Measurements from ENCODE around the gene UNC5A. TPM values are rescaled to one million over a fixed set of nuclear protein-coding genes. Genes with fewer than 3 reads are reported as not detected.

UNC5A gene
- total RNA-seq, 4 donors from 2014 or later: 0.19 TPM; not detected in 3

DNA sequence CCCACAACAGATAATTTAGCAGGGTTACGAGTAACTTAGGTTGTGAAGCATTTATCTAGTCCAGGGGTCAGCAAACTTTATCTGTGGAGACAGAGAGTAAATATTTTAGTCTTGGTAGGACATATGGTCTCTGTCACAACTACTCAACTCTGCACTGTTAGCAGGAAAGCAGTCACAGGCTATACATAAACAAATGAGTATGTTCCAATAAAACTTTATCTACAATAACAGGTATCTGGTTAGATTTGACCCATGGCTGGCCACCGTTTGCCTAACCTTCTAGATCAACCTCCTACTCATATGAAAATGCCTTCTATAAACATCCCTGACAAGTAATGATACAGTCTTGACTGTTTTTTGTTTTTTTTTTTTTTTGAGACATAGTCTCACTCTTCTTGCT lies 101.8 kb downstream of the UNC5A start:
- Histone ChIP-seq H3K4me3 (no peak overlapping the region), H3K9me3 (no peaks in the 10 kb centered on the region), H3K36me3 (peaks cover 0 to 73% (median 8%) of the 10 kb centered on the region in 3 donors), H3K27me3 (no peaks in the 10 kb centered on the region), H3K4me1 (no peaks in the 10 kb centered on the region), H3K27ac (no peak overlapping the region)
- 69 to 76% methylated on average over 2 of the region's 2 CpGs for WGBS, 2 donors
- DNase-seq: no peak
- intact Hi-C loops (cut with DNase I): no loop called here
- no peak for TF ChIP-seq POLR2A (IDR thresholded peaks at IDR 0.05)
- TF ChIP-seq, protein P1, sequence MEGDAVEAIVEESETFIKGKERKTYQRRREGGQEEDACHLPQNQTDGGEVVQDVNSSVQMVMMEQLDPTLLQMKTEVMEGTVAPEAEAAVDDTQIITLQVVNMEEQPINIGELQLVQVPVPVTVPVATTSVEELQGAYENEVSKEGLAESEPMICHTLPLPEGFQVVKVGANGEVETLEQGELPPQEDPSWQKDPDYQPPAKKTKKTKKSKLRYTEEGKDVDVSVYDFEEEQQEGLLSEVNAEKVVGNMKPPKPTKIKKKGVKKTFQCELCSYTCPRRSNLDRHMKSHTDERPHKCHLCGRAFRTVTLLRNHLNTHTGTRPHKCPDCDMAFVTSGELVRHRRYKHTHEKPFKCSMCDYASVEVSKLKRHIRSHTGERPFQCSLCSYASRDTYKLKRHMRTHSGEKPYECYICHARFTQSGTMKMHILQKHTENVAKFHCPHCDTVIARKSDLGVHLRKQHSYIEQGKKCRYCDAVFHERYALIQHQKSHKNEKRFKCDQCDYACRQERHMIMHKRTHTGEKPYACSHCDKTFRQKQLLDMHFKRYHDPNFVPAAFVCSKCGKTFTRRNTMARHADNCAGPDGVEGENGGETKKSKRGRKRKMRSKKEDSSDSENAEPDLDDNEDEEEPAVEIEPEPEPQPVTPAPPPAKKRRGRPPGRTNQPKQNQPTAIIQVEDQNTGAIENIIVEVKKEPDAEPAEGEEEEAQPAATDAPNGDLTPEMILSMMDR (IDR thresholded peaks at IDR 0.05): no peak

DNA sequence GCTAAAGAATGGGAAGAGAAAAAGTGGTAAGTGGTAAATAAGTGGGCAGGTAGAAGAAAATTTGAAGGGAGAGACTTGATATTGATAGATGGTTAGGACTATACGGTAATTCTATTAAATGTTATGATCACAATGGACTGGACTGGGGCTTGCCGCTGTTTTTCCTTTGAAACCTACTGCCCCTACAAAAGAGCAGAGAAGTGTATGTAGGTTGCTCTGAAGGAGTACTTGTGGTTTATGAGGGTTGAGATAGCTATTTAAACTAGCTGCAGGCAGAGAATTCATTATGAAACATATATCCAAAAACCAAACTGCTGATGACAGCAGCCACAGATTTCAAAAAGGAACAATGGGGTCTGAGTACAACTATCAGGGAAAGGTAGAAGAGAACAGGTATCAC lies 105.5 kb downstream of the UNC5A start:
- TF ChIP-seq, protein P1 (IDR thresholded peaks at IDR 0.05): no peak
- no peak for TF ChIP-seq POLR2A (IDR thresholded peaks at IDR 0.05)
- no peaks in the 10 kb centered on the region for H3K27me3 ChIP-seq
- H3K4me1 ChIP-seq: no peaks in the 10 kb centered on the region
- DNase-seq: no peak
- H3K27ac ChIP-seq: no peak overlapping the region
- WGBS, 2 donors: 55 to 72% methylated on average over 2 of the region's 2 CpGs
- no peaks in the 10 kb centered on the region for H3K9me3 ChIP-seq
- intact Hi-C loops (cut with DNase I): no loop called here
- peaks cover 0 to 64% (median 0%) of the 10 kb centered on the region in 3 donors for H3K36me3 ChIP-seq
- H3K4me3 ChIP-seq: no peak overlapping the region

DNA sequence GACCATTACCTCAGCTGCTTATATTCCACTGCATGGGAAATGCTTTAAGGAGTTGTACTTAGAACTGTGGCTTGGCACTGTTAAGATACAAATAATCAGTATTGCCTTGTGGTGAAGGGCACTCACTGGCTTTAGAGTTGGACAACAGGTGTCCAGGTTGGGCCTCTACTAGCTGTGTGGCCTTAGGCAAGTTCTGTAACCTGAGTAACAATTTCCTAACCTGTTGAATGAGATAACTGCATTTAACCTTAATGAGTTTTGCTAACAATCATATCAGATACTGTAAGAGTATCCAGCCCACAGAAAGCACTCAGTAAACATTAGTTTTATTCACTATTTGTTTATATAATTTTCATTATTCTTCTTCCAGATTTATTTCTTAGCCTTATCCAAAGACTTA lies 106.0 kb downstream of the UNC5A start:
- Histone ChIP-seq H3K4me3 (no peak overlapping the region), H3K27ac (no peak overlapping the region)
- TF ChIP-seq POLR2A (IDR thresholded peaks at IDR 0.05): no peak
- TF ChIP-seq, protein P1 (IDR thresholded peaks at IDR 0.05): no peak

DNA sequence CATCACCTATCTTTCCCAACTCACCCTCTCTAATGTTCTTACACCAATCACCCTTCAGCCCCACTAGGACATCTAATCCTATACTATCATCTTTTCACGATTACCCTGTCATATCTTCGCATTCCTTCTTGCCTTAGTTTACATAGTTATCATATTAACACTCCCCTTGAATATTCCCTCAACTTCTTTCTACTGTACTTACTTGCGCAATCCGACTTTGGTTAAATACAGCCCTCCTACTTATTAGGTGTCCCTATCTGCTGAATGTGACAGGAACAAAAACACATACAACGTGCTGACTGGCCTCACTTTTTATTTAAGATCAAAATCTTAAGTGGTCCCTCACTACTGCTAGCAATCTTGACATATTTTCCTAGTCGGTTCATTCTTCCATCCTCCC lies 108.3 kb downstream of the UNC5A start:
- no peaks in the 10 kb centered on the region for H3K4me1 ChIP-seq
- 95 to 97% methylated on average over 6 of the region's 6 CpGs for WGBS, 2 donors
- no peak for DNase-seq
- intact Hi-C loops (cut with DNase I): no loop called here
- peaks cover 0 to 52% (median 0%) of the 10 kb centered on the region in 3 donors for H3K36me3 ChIP-seq
- TF ChIP-seq, protein P1 (IDR thresholded peaks at IDR 0.05): no peak
- no peak for TF ChIP-seq POLR2A (IDR thresholded peaks at IDR 0.05)
- no peak overlapping the region for H3K27ac ChIP-seq
- H3K27me3 ChIP-seq: no peaks in the 10 kb centered on the region
- H3K9me3 ChIP-seq: no peaks in the 10 kb centered on the region
- no peak overlapping the region for H3K4me3 ChIP-seq

More for the DNA sequence above, 106.0 kb downstream of the UNC5A start:
- no peak for DNase-seq
- no peaks in the 10 kb centered on the region for H3K4me1 ChIP-seq
- peaks cover 0 to 59% (median 0%) of the 10 kb centered on the region in 3 donors for H3K36me3 ChIP-seq
- intact Hi-C loops (cut with DNase I): no loop called here
- no peaks in the 10 kb centered on the region for H3K9me3 ChIP-seq
- no peaks in the 10 kb centered on the region for H3K27me3 ChIP-seq

DNA sequence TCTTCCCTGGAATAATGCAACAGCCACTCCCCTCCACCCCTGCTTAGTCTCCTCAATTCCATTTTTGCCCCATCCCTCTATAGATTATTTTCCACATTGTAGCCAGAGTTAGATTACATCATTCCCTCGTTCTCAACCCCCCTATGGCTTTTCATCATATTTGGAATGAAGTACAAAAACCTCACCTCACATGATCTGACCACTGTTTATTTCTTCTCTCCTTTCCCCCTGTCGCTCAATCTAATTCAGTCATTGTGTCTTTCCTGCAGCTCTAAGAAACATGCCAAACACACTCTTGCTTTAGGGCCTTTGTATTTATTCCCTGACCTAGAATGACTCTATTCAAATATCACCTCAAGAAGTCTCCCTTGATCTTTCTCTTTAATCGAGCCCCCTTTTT lies 111.4 kb downstream of the UNC5A start:
- Histone ChIP-seq H3K4me3 (no peak overlapping the region), H3K27me3 (no peaks in the 10 kb centered on the region), H3K36me3 (peaks cover 0 to 32% (median 0%) of the 10 kb centered on the region in 3 donors), H3K9me3 (no peaks in the 10 kb centered on the region), H3K4me1 (no peaks in the 10 kb centered on the region), H3K27ac (no peak overlapping the region)
- WGBS, 2 donors: 70 to 75% methylated on average over 3 of the region's 3 CpGs
- TF ChIP-seq, protein P1 (IDR thresholded peaks at IDR 0.05): no peak
- no peak for TF ChIP-seq POLR2A (IDR thresholded peaks at IDR 0.05)
- no peak for DNase-seq
- intact Hi-C loops (cut with DNase I): no loop called here
